Activated T-cell treated with anti-CD3 and anti-CD28 coated beads for 1 hour (primary cell): Measurements from ENCODE around the gene AGFG1.

ENCODE experiments used
- DNase-seq: peaks from one replicate; pipeline ENCODE4 v3.0.0-alpha.2; 2020; ENCODE audit warnings: low read depth

AGFG1 gene, protein sequence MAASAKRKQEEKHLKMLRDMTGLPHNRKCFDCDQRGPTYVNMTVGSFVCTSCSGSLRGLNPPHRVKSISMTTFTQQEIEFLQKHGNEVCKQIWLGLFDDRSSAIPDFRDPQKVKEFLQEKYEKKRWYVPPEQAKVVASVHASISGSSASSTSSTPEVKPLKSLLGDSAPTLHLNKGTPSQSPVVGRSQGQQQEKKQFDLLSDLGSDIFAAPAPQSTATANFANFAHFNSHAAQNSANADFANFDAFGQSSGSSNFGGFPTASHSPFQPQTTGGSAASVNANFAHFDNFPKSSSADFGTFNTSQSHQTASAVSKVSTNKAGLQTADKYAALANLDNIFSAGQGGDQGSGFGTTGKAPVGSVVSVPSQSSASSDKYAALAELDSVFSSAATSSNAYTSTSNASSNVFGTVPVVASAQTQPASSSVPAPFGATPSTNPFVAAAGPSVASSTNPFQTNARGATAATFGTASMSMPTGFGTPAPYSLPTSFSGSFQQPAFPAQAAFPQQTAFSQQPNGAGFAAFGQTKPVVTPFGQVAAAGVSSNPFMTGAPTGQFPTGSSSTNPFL

DNA sequence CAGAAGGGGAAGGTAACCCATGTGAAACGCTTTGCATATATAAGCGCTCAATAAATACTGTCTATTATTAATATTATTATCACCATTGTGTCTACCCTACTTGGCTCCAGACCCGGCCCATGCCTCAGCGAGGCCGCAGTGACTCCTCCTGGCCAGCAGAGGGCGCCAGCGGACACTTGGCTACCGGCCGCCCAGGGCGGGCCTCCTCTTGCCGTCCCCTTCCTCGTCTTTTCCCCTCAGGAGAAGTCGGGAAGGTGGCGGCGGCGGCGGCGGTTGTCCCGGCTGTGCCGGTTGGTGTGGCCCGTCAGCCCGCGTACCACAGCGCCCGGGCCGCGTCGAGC is at the start of gene AGFG1:
AGFG1 (plus strand) TSS at position 233 of the 341 bp plus-strand sequence. CDS start 266 bp downstream, outside the sequence.
- DNase-seq = peak; percentile 80

DNA sequence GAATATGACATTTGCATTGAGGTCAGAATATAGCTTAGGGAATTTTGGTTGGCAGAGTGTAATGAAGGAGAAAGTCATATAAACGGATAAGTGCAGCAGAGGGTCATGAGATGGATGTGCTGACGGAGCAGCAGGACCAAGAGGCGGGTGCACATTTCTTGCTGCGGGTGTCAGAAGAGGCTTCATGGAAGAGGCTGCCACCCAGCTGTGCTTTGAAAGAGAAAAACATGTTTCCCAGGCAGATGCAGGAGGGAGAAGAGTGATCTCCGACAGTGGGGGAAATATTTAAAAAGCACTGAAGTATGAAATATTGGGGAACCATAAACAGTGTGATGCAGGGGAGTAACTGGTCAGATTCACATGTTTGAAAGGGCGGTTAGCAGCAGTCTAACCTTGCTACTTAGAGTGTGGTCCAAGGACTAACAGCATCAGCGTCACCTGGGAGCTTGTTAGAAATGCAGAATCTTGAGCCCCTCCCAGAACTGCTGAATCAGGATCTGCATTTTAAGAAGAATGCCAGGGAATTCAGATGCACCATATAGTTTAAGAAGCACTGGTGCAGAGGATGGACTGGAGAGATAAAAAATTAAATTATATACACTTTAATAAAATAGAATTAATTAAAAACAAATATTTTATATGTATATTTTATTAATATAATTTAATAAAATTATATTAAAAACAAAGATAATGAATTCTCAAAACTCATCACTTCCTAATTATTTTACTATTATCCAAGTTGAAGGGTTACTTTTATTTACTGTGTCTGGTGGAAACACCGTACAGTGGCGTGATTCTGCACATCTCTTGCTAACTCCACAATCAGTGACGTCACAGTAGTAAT is 48.1 kb upstream of the AGFG1 start:
- DNase-seq = no peak

GRCh38 chr2:227428731-227429285 is 43.1 kb upstream of the AGFG1 start:
- DNase-seq = no peak

DNA sequence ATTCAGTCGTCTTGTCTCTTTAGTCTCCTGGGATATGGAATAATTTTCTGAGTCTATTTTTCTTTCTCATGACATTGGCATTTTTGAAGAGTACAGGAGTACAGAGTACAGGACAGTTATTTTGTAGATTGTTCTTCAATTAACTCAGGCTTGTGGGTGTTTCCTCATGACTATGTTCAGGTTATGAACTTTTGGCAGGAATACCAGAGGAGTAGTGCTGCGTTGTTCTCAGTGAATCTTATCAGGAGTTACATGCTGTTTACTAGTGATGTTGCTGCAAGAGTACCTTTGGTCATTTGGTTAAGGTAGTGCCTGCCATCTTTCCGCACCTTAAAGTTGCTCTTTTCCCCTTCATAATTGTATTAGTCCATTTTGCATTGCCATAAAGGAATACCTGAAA is 41.3 kb upstream of the AGFG1 start:
- DNase-seq = no peak

DNA sequence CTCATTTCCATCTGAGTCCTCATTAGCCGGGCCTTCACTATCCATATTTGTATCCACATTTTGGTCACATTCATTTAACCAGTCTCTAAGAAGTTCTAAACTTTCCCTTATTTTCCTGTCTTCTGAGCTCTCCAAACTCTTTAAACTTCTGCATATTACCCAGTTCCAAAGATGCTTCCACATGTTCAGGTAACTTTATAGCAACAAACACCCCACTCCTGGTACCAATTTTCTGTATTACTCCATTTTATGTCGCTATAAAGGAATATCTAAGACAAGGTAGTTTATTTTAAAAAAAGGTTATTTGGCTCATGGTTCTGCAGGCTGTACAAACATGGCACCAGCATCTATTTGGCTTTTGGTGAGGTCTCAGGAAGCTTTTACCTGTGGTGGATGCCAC is 38.8 kb upstream of the AGFG1 start:
- DNase-seq = no peak

DNA sequence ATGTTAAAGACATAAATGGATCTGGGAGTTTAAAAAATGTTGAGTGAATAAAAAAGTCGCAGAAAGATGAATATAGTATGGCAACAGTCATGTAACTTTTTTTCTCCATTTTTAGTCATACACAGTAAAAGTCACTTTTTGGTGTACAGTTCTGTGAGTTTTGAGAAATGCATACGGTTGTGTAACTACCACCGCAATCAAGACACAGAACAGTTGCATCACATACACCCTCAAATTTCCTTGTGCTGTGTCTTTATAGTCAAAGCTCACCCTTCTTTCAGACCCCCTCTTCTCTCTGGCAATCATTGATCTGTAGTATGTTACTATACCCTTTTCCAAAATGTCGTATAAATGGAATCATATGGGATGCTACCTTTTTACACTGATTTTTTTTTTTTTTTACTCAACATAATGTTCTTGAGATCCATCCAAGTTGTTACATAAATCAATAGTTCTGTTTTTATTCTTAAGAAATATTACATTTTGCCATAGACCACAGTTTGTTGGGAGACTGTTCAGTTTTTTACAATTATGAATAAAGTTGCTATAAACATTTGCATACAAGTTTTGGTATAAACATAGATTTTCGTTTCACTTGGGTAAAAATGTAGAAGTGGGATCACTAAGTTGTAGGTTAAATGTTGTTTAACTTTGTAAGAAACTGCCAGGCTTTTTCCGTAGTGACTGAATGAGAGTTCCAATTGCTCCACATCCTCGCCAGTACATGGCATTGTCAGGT is 35.4 kb upstream of the AGFG1 start:
- DNase-seq = no peak

DNA sequence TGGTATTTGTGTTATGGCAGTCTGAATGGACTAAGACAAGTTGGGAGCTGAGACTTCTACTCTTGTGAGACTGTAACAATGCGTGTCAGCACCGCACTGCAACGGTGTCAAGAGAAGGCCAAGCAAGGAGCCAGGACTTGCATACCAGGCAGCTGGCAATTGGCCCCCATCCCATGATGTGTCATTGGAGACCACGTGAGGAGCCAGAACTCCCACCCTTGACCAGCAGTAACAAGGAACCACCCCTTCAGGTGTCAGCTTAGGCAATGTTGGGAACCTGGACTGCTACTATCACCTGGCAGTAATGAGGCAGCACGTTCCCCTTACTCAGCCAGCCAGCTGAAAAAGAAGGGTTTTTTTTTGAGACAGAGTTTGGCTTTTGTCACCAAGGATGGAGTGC is 32.7 kb upstream of the AGFG1 start:
- DNase-seq = no peak

DNA sequence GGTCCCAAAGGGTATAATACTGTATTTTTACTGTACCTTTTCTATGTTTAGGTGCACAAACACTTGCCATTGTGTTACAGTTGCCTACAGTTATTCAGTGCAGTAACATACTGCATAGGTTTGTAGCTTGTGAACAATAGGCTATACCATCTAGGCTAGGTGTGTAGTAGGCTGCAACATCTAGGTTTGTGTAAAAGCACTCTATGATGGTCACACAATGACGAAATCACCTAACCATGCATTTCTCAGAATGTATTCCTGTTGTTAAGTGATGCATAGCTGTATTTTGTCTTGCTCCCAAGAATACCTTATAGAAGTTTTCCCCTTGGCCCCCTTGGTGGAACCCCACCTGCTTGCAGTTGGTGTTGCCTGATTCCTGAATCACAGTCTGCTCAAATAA is 29.3 kb upstream of the AGFG1 start:
- DNase-seq = no peak

- no peak for DNase-seq
Measured at GRCh38 chr2:227443889-227444568, 27.9 kb upstream of the AGFG1 start.

DNA sequence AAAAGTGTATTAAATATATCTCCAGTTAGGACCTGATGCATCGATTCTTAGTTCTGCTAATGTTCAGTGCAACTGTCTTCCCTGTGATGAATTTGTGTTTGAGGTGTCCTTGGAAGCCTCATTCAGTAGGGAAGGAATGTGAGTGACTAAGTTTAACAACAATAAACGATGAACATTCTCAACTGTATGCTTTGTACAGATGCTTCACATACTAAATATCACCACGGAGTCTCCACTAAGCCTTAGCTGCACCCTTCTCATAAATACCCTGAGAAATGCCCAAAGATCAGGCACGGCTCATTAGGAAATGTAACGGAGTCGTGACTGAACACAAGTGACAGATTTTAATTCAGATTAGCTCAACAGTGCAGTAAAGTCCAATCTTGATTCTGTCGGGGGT is 24.4 kb upstream of the AGFG1 start:
- no peak for DNase-seq

DNA sequence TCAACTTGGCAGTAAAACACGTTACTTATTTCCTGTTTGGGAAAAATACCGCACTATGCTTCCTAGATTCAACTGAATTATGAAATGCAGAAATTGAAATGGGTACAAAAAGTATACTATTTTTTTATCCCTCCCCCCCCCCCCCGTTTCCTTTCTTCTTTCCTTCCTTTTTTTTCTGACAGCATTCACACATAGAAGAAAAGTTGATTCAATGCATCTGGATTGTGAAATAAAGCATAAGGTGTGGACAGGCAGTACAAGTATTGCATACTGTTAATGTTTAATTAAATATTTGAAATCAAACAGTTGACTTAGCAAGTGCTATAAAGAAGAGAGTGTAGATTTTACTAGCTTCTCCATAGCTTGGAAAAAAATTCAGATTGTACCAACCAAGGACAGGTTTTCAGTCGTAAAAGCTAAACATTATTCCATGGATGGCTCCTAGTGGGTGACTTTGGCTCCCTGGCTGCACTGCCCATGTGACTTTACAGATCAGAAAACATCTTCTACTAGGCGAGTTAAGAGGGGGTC is 21.6 kb upstream of the AGFG1 start:
- DNase-seq = no peak

DNA sequence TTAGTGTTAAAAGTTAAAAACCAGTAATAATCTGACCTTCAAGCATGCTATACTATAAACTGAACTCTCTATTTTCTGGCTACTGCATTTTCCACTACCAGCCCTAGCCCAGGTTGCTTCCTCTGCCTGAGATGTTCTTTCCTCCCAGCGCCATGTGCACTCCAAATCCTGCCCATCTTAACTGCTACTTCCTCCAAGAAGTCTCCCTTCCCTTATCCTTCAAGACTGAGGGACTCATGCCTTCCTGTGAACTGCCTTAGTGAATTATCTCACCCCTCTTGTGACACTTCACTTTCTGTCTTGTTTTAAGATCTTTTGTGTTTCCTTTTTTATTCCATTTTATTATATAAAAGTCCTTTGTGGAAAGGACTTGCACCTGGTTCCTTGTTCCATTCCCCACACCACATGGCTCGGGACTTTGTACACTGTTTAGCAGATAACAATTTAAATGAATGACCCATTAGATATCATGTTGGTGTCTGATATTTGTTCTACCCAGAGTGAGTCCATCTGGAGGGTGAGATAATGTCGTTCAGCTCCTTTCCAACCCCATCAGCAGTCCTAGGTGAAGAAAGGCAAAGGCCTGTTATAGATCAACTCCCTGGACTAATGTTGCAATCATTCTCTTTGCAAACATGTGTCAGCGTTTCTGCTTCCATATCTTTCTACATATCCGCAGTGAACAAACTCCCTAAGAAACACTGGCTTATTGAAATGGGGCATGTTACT is 20.9 kb upstream of the AGFG1 start:
- no peak for DNase-seq

- DNase-seq = no peak
Measured at GRCh38 chr2:227451655-227451992, 20.3 kb upstream of the AGFG1 start.

DNA sequence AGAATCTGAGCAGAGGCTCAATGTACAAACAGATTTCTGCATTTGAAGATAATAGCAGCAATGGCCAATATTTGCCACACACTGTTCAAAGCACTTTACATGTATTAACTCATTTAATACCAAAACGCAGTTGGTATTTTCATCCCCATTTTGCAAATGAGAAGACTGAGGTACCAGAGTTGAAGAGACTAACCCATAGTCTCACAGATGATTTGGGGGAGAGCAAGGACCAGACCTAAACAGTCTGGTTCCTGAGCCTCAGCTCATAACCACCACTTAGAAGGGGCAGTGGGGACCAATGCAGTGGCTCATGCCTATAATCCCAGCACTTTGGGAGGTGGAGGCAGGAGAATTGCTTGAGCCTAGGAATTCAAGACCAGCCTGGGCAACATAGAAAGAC is 18.1 kb upstream of the AGFG1 start:
- DNase-seq = no peak

GRCh38 chr2:227454323-227454860 is 17.6 kb upstream of the AGFG1 start:
- no peak for DNase-seq

DNA sequence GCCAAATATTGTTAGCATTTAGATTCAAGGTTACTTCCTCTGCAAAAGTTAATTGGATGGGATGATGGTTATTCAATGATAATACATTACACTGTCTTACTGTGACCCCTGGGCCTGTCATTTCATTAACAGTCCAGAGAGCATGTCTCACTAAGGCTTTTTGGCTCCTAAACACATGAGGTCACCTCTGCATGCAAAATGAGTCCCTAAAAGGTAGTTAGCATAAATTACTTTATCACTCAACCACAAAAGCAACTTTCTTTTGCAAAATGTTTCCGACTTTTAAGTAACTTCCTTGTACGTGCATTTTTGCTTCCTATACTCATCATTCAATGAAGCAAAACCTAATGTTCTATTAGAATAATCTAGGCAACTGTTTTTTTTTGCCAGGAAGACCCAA is 16.8 kb upstream of the AGFG1 start:
- no peak for DNase-seq

DNA sequence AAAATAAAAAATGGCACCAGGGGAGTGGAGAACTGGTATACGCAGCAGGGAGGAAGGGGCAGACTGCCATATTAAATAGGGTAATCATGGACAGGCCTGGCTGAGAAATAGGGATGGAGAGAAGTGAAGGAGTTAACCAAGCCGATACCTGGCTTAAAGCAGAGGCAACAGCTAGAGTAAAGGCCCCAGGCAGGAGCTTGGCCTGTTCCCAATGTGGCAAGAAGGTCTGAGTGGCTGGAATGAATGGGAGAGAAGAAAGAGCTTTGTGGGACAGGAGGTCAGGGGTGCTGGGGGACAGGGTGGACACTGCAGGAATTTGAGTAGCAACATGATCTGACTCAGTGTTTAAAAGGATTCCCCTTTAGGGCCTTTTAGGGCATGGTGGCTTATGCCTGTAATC is 15.9 kb upstream of the AGFG1 start:
- no peak for DNase-seq

DNA sequence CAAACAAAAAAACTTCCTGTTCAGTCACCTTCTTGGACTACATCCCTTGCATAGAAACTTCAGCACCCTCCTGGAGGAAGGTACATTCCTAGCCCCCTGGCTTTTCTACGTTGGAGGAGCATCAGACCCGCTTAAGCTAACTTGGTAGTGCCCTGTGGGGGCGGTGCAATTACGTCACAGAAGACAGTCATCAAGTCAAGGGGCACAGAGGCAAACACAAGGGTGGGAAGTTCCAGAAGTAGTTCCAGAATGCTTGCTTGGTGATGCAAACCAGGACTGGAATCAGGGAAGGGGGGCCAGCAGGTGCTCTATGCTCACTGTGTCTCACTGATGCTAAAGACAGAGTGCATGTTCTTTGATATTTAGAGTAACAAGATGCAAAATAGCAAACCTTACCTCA is 15.2 kb upstream of the AGFG1 start:
- no peak for DNase-seq

GRCh38 chr2:227460070-227460485 is 11.9 kb upstream of the AGFG1 start:
- peak; percentile 25 for DNase-seq

DNA sequence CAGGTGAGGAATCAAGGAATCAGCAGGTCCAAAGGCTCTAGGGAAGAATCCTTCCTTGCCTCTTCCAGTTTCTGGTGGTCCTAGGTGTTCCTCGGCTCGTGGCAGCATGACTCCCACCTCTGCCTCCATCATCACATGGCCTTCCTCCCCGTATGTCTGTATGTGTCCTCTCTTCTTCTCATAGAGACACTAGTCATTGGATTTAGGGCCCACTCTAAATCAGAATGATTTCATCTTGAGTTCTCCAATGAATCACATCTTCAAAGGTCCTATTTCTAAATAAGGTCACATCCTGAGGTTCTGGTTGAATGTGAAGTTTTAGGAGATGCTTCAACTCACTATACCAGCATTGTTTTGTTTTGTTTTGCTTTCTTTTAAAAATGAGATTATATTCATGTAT is 11.1 kb upstream of the AGFG1 start:
- no peak for DNase-seq
